K562 (cell line): Measurements from ENCODE around the gene PRM1. TPM values are rescaled to one million over a fixed set of nuclear protein-coding genes. Genes with fewer than 3 reads are reported as not detected.

Source experiments
- BRCA1 ChIP-seq, 2 experiments: fragments of 450-650 bp in 1 of 2; sonication (generic) in 1 of 2; formaldehyde crosslinking in 1 of 2; IDR thresholded peaks; 2 replicates each; pipeline versions ENCODE4 v1.5.0 to v1.6.1; 2017 to 2020; ENCODE audit warnings: mild to moderate bottlenecking in 1 of 2, missing genetic modification reagents in 1 of 2
- CBX3 ChIP-seq, 2 experiments: IDR thresholded peaks; 1 replicate in 1 of 2; 2 replicates in 1 of 2; pipeline ENCODE4 v1.6.1; 2012; ENCODE audit warnings: inconsistent platforms in 2 of 2, low read length in 2 of 2, borderline replicate concordance in 1 of 2, control low read depth in 1 of 2
- E2F6 ChIP-seq, 2 experiments: IDR thresholded peaks; 2 replicates each; pipeline ENCODE4 v1.6.1; 2011; ENCODE audit warnings: borderline replicate concordance in 1 of 2, control low read depth in 1 of 2, low read depth in 1 of 2, low read length in 1 of 2, mild to moderate bottlenecking in 1 of 2, mixed read lengths in 1 of 2, moderate library complexity in 1 of 2; ENCODE audit not compliant: insufficient read depth in 1 of 2, insufficient read length in 1 of 2, poor library complexity in 1 of 2, severe bottlenecking in 1 of 2; ENCODE audit errors: extremely low read depth in 1 of 2
- GABPA ChIP-seq: fragments of 200-800 bp; sonication (Bioruptor generic); conservative IDR thresholded peaks from 2 replicates; pipeline ENCODE4 v1.6.1; 2016; ENCODE audit warnings: low read depth, missing genetic modification characterization, missing compliant biosample characterization
- GABPB2 ChIP-seq: fragments of 250-450 bp; sonication (Bioruptor Pico); conservative IDR thresholded peaks from 2 replicates; pipeline ENCODE4 v1.5.1; 2021; ENCODE audit warnings: mild to moderate bottlenecking
- MBD1 ChIP-seq: fragments of 250-450 bp; sonication (Bioruptor Pico); IDR thresholded peaks from 2 replicates; pipeline ENCODE4 v1.8.0; 2022; ENCODE audit warnings: inconsistent platforms
- NFIC ChIP-seq: fragments of 450-650 bp; IDR thresholded peaks from 2 replicates; pipeline ENCODE4 v1.6.1; 2017; ENCODE audit warnings: mild to moderate bottlenecking, inconsistent platforms
- NR2C2 ChIP-seq, 2 experiments: fragments of 200-800 bp in 1 of 2; sonication (Bioruptor generic) in 1 of 2; sonication (generic) in 1 of 2; formaldehyde crosslinking in 1 of 2; IDR thresholded peaks; 2 replicates each; pipeline versions ENCODE4 v1.6.1 to v1.8.0; 2016 to 2022; ENCODE audit warnings: mild to moderate bottlenecking in 1 of 2, missing compliant biosample characterization in 1 of 2, missing genetic modification characterization in 1 of 2, missing genetic modification reagents in 1 of 2
- RB1 ChIP-seq: fragments of 450-650 bp; IDR thresholded peaks from 2 replicates; pipeline ENCODE4 v1.6.1; 2017; ENCODE audit warnings: low read depth, mild to moderate bottlenecking
- TRIM25 ChIP-seq: fragments of 450-650 bp; IDR thresholded peaks from 2 replicates; pipeline ENCODE4 v1.7.0; 2016; ENCODE audit warnings: borderline replicate concordance
- WHSC1 ChIP-seq: IDR thresholded peaks from one replicate; pipeline ENCODE4 v1.6.1; 2012; ENCODE audit warnings: low read length, control low read depth, inconsistent platforms
- ZNF511 ChIP-seq: sonication (generic); formaldehyde crosslinking; IDR thresholded peaks from 2 replicates; pipeline ENCODE4 v1.8.0; 2022; ENCODE audit warnings: mild to moderate bottlenecking, missing genetic modification reagents
- ZNF699 ChIP-seq: fragments of 250-450 bp; sonication (Bioruptor Pico); IDR thresholded peaks from 2 replicates; pipeline ENCODE4 v1.8.0; 2021; ENCODE audit warnings: mild to moderate bottlenecking, moderate library complexity; ENCODE audit not compliant: insufficient replicate concordance
- polyA plus RNA-seq, 8 experiments: library from polyadenylated mRNA; depleted of rRNA in 4 of 8; stranded (reverse) in 5 of 8; unstranded in 3 of 8; fragments of >200 nt; fragmentation: Nextera tagmentation in 2 of 8; fragmentation: Illumina TruSeq in 1 of 8; extraction: Ambion mirVana in 2 of 8; extraction: Trizol in 1 of 8; gene quantifications; 2 replicates each; pipeline versions ENCODE4 v1.2.1 to v1.2.3, GENCODE V29; 2011 to 2014; ENCODE audit warnings: inconsistent platforms in 1 of 8, missing spikeins in 1 of 8
- total RNA-seq, 7 experiments: library from RNA; depleted of rRNA in 6 of 7; stranded (reverse); fragments of >200 nt in 6 of 7; fragmentation: Illumina TruSeq in 2 of 7; extraction: Trizol in 2 of 7; gene quantifications; 2 replicates each; pipeline versions ENCODE4 v1.2.1 to v1.2.3, GENCODE V29; 2011 to 2021; ENCODE audit warnings: low replicate concordance in 1 of 7
- TF ChIP-seq, protein P1 (sequence below): fragments of 450-650 bp; IDR thresholded peaks from 2 replicates; pipeline ENCODE4 v1.6.1; 2014; ENCODE audit warnings: low read depth, mild to moderate bottlenecking, moderate library complexity, borderline replicate concordance
- TF ChIP-seq, protein P2 (sequence below): fragments of 250-450 bp; sonication (Bioruptor Pico); IDR thresholded peaks from 2 replicates; pipeline ENCODE4 v1.9.0; 2021; ENCODE audit warnings: mild to moderate bottlenecking, inconsistent platforms

Gene PRM1
- total and polyA plus RNA-seq, 9 of the 15 experiments (the other 6 are each of a cell fraction or from before 2014, with no cell fraction given), result not detected

- TF ChIP-seq CBX3 (IDR thresholded peaks at IDR 0.05; ENCODE audit: borderline replicate concordance in 1 of 2, low read length in 2 of 2) (peak in 1 of 2 experiments; percentile 62; a peak in 2 of 3 replicates), WHSC1 (no peak), GABPB2 (CRISPR knock-in tag) (no peak), NR2C2 (CRISPR knock-in tag; IDR thresholded peaks at IDR 0.05) (peak; percentile 90), NR2C2 (tag; IDR thresholded peaks at IDR 0.05) (no peak), TRIM25 (no peak), GABPA (tag) (no peak), ZNF699 (CRISPR knock-in tag) (no peak), MBD1 (CRISPR knock-in tag) (no peak), BRCA1 (IDR thresholded peaks at IDR 0.05) (no peak), BRCA1 (CRISPR knock-in tag; IDR thresholded peaks at IDR 0.05) (peak; percentile 89; the same call in 1 of the 2 replicates), ZNF511 (CRISPR knock-in tag) (peak; percentile 100), NFIC (peak; percentile 34; the same call in 1 of the 2 replicates), E2F6 (IDR thresholded peaks at IDR 0.05; ENCODE audit: borderline replicate concordance in 1 of 2, extremely low read depth in 1 of 2, insufficient read depth in 1 of 2, insufficient read length in 1 of 2, low read depth in 1 of 2, low read length in 1 of 2, poor library complexity in 1 of 2, severe bottlenecking in 1 of 2) (peak; percentile 99 to 100), RB1 (peak; percentile 50)
- TF ChIP-seq, protein P1, sequence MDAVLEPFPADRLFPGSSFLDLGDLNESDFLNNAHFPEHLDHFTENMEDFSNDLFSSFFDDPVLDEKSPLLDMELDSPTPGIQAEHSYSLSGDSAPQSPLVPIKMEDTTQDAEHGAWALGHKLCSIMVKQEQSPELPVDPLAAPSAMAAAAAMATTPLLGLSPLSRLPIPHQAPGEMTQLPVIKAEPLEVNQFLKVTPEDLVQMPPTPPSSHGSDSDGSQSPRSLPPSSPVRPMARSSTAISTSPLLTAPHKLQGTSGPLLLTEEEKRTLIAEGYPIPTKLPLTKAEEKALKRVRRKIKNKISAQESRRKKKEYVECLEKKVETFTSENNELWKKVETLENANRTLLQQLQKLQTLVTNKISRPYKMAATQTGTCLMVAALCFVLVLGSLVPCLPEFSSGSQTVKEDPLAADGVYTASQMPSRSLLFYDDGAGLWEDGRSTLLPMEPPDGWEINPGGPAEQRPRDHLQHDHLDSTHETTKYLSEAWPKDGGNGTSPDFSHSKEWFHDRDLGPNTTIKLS, result peak; percentile 97
- TF ChIP-seq, protein P2, sequence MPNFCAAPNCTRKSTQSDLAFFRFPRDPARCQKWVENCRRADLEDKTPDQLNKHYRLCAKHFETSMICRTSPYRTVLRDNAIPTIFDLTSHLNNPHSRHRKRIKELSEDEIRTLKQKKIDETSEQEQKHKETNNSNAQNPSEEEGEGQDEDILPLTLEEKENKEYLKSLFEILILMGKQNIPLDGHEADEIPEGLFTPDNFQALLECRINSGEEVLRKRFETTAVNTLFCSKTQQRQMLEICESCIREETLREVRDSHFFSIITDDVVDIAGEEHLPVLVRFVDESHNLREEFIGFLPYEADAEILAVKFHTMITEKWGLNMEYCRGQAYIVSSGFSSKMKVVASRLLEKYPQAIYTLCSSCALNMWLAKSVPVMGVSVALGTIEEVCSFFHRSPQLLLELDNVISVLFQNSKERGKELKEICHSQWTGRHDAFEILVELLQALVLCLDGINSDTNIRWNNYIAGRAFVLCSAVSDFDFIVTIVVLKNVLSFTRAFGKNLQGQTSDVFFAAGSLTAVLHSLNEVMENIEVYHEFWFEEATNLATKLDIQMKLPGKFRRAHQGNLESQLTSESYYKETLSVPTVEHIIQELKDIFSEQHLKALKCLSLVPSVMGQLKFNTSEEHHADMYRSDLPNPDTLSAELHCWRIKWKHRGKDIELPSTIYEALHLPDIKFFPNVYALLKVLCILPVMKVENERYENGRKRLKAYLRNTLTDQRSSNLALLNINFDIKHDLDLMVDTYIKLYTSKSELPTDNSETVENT (CRISPR knock-in tag), result peak; percentile 12; the same call in 1 of the 2 replicates
These were observed 26.0 kb downstream of the PRM1 start (continued) for GRCh38 chr16:11254913-11255736.
